ENCODE data around the gene DGKI. TPM values are rescaled to one million over a fixed set of nuclear protein-coding genes. Genes with fewer than 3 reads are reported as not detected.

DGKI gene
- total RNA-seq, 1 donor from 2014 or later = 3.1 TPM

DNA sequence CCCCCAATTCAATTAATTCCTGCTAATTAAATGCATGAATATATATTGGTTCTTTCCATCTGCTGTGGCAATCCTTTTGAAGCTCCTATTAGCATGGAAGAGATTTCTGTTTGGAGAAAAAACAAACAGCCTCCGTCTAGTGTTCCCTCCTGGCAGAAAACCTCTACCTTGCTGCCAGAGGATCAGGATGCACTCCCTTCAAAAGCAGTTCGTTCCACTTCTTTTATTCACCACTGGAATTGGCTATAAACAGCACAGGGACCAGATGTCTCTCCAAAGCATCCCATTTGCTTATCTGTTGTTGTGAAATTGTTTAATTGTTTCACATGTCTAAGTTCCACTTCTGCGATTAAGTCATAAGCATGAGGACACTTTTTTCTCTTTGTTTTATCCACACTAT, 425.4 kb downstream of the DGKI start:
- Mint-ChIP-seq H3K36me3 (ENCODE audit: unreplicated experiment) (peaks cover 6% of the 10 kb centered on the region), H3K27ac (ENCODE audit: unreplicated experiment) (no peak overlapping the region), H3K9me3 (ENCODE audit: unreplicated experiment) (no peaks in the 10 kb centered on the region), H3K4me1 (ENCODE audit: unreplicated experiment) (peaks cover 22% of the 10 kb centered on the region), H3K27me3 (ENCODE audit: unreplicated experiment) (no peaks in the 10 kb centered on the region), H3K4me3 (ENCODE audit: unreplicated experiment) (no peak overlapping the region)
- no peak for DNase-seq (ENCODE audit: extremely low spot score, unreplicated experiment)
- TF ChIP-seq, protein P1, sequence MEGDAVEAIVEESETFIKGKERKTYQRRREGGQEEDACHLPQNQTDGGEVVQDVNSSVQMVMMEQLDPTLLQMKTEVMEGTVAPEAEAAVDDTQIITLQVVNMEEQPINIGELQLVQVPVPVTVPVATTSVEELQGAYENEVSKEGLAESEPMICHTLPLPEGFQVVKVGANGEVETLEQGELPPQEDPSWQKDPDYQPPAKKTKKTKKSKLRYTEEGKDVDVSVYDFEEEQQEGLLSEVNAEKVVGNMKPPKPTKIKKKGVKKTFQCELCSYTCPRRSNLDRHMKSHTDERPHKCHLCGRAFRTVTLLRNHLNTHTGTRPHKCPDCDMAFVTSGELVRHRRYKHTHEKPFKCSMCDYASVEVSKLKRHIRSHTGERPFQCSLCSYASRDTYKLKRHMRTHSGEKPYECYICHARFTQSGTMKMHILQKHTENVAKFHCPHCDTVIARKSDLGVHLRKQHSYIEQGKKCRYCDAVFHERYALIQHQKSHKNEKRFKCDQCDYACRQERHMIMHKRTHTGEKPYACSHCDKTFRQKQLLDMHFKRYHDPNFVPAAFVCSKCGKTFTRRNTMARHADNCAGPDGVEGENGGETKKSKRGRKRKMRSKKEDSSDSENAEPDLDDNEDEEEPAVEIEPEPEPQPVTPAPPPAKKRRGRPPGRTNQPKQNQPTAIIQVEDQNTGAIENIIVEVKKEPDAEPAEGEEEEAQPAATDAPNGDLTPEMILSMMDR (IDR thresholded peaks at IDR 0.05) = no peak

DNA sequence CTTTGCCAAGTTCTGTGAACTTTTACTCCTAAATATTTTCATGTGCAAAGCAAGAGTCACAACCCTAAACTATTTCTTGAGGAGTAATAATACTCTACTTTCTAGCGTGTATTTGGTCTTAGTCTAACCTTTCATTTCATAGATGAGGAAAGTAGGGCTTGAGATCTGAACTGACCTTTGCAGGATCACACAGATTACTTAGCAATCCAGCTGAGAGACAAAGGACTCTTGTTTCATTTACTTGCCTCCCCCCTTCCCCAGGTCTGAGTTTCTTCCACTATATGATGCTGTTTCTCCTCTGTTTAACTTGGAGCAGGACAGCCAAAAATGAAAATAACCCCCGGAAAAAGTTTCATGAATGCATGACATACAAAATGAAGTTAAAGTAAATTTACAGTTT, 427.9 kb downstream of the DGKI start:
- H3K4me1 Mint-ChIP-seq (ENCODE audit: unreplicated experiment) = peaks cover 22% of the 10 kb centered on the region
- H3K9me3 Mint-ChIP-seq (ENCODE audit: unreplicated experiment) = no peaks in the 10 kb centered on the region
- no peaks in the 10 kb centered on the region for H3K27me3 Mint-ChIP-seq (ENCODE audit: unreplicated experiment)
- no peak overlapping the region for H3K4me3 Mint-ChIP-seq (ENCODE audit: unreplicated experiment)
- TF ChIP-seq, protein P1 (IDR thresholded peaks at IDR 0.05) = no peak
- DNase-seq (ENCODE audit: extremely low spot score, unreplicated experiment) = no peak
- H3K27ac Mint-ChIP-seq (ENCODE audit: unreplicated experiment) = no peak overlapping the region
- peaks cover 2% of the 10 kb centered on the region for H3K36me3 Mint-ChIP-seq (ENCODE audit: unreplicated experiment)

DNA sequence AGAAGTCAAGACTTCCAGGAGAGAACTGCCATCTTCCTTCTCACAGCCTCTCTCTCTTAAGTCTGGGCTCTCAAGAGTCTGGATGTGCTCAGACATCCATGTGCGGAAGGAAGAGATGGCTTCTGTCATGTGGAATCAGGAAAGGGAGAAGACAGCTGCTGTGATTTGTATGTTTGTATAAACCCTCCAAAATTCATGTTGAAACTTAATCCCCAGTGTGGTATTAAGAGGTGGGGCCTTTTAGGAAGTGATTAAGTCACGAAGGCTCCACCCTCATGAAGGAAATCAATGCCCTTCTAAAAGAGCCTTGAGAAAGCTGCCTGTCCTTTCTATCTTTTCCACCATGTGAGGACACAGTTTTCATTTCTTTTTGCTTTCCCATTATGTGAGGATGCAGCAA, 429.3 kb downstream of the DGKI start:
- TF ChIP-seq, protein P1 (IDR thresholded peaks at IDR 0.05) = no peak
- Mint-ChIP-seq H3K36me3 (ENCODE audit: unreplicated experiment) (peaks cover 2% of the 10 kb centered on the region), H3K27ac (ENCODE audit: unreplicated experiment) (no peak overlapping the region), H3K4me3 (ENCODE audit: unreplicated experiment) (no peak overlapping the region), H3K9me3 (ENCODE audit: unreplicated experiment) (no peaks in the 10 kb centered on the region), H3K4me1 (ENCODE audit: unreplicated experiment) (peaks cover 22% of the 10 kb centered on the region), H3K27me3 (ENCODE audit: unreplicated experiment) (no peaks in the 10 kb centered on the region)
- DNase-seq (ENCODE audit: extremely low spot score, unreplicated experiment) = no peak

DNA sequence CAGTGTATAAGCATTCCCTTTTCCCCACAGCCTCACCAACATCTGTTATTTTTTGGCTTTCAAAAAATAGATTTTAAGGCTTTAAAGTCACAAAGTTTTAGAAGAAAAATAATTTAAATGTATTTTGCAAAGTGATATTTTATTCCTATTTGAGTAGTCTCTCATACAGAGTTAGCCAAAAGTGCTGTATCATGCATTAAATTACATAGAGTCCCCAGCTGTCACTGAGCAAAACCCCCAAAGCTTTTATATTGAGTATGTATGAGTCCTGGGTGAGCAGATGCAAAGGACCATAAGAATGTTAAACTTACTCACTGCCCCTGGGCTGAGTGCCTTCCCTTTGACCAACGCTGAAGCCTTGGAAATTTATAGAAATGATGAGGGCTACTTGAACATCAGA, 432.9 kb downstream of the DGKI start:
- DNase-seq (ENCODE audit: extremely low spot score, unreplicated experiment) = no peak
- TF ChIP-seq, protein P1 (IDR thresholded peaks at IDR 0.05) = no peak
- H3K36me3 Mint-ChIP-seq (ENCODE audit: unreplicated experiment) = no peaks in the 10 kb centered on the region
- no peaks in the 10 kb centered on the region for H3K9me3 Mint-ChIP-seq (ENCODE audit: unreplicated experiment)
- H3K27ac Mint-ChIP-seq (ENCODE audit: unreplicated experiment) = no peak overlapping the region
- peaks cover 24% of the 10 kb centered on the region for H3K4me1 Mint-ChIP-seq (ENCODE audit: unreplicated experiment)
- H3K4me3 Mint-ChIP-seq (ENCODE audit: unreplicated experiment) = no peak overlapping the region
- H3K27me3 Mint-ChIP-seq (ENCODE audit: unreplicated experiment) = no peaks in the 10 kb centered on the region

DNA sequence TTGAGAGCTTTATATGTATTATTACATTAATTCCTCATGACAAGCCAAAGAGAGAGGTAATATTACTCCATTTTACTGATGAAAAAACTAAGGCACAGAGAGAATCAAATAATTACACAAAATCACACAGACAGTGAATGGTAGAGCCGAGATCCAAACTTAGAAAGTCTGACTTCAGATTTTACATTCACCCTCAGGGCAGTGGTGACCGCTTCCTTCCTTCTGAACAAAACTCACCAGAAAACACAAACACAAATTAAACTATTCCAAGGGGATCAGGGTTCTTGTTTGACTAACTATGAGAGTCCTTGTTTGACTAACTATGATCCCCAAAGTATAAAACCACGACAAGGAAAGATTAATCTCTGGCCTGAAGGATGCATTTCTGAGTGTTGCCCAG, 435.3 kb downstream of the DGKI start:
- no peaks in the 10 kb centered on the region for H3K36me3 Mint-ChIP-seq (ENCODE audit: unreplicated experiment)
- no peaks in the 10 kb centered on the region for H3K27me3 Mint-ChIP-seq (ENCODE audit: unreplicated experiment)
- DNase-seq (ENCODE audit: extremely low spot score, unreplicated experiment) = no peak
- no peak overlapping the region for H3K4me3 Mint-ChIP-seq (ENCODE audit: unreplicated experiment)
- TF ChIP-seq, protein P1 (IDR thresholded peaks at IDR 0.05) = no peak
- no peak overlapping the region for H3K27ac Mint-ChIP-seq (ENCODE audit: unreplicated experiment)
- H3K9me3 Mint-ChIP-seq (ENCODE audit: unreplicated experiment) = no peaks in the 10 kb centered on the region
- peaks cover 5% of the 10 kb centered on the region for H3K4me1 Mint-ChIP-seq (ENCODE audit: unreplicated experiment)

All from osteocyte (in vitro differentiated cells).